Breast epithelium (tissue), 3 donors: ENCODE data around the gene CALY.

Experiments
- POLR2A ChIP-seq: fragments of 450-650 bp; IDR thresholded peaks from one replicate; pipeline ENCODE4 v1.6.1; 2016; ENCODE audit warnings: antibody characterized with exemption, mild to moderate bottlenecking, moderate library complexity
- POLR2AphosphoS5 ChIP-seq, 3 donors: sonication (generic); formaldehyde crosslinking; IDR thresholded peaks; one replicate each; pipeline ENCODE4 v1.6.1; 2017; ENCODE audit warnings: antibody characterized with exemption in 3 of 3
- TF ChIP-seq, protein P1 (sequence below), 3 donors: fragments of 450-650 bp; IDR thresholded peaks; one replicate each; pipeline ENCODE4 v1.5.1; 2016 to 2017; ENCODE audit warnings: antibody characterized with exemption in 3 of 3, mild to moderate bottlenecking in 3 of 3, moderate library complexity in 3 of 3

GRCh38 chr10:133326745-133327650, 9.7 kb downstream of the CALY start:
- TF ChIP-seq, protein P1, sequence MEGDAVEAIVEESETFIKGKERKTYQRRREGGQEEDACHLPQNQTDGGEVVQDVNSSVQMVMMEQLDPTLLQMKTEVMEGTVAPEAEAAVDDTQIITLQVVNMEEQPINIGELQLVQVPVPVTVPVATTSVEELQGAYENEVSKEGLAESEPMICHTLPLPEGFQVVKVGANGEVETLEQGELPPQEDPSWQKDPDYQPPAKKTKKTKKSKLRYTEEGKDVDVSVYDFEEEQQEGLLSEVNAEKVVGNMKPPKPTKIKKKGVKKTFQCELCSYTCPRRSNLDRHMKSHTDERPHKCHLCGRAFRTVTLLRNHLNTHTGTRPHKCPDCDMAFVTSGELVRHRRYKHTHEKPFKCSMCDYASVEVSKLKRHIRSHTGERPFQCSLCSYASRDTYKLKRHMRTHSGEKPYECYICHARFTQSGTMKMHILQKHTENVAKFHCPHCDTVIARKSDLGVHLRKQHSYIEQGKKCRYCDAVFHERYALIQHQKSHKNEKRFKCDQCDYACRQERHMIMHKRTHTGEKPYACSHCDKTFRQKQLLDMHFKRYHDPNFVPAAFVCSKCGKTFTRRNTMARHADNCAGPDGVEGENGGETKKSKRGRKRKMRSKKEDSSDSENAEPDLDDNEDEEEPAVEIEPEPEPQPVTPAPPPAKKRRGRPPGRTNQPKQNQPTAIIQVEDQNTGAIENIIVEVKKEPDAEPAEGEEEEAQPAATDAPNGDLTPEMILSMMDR (IDR thresholded peaks at IDR 0.05), result no peak
- TF ChIP-seq POLR2A (no peak), POLR2AphosphoS5 (IDR thresholded peaks at IDR 0.05) (no peak)
